Globus pallidus (tissue), 1 donor: Measurements from ENCODE around the gene TOP3B.
A peak's percentile ranks its signal among the peaks of the same experiment; 100 is the strongest.
"Not testable (repeated sequence)": the region's sequence is repeated elsewhere in the genome, so short reads cannot be mapped to it uniquely, and the experiment has no call there.

Source experiments
- DNase-seq: peaks from one replicate; pipeline ENCODE4 v3.0.0-alpha.2; 2015; ENCODE audit warnings: low spot score

Gene TOP3B

DNA sequence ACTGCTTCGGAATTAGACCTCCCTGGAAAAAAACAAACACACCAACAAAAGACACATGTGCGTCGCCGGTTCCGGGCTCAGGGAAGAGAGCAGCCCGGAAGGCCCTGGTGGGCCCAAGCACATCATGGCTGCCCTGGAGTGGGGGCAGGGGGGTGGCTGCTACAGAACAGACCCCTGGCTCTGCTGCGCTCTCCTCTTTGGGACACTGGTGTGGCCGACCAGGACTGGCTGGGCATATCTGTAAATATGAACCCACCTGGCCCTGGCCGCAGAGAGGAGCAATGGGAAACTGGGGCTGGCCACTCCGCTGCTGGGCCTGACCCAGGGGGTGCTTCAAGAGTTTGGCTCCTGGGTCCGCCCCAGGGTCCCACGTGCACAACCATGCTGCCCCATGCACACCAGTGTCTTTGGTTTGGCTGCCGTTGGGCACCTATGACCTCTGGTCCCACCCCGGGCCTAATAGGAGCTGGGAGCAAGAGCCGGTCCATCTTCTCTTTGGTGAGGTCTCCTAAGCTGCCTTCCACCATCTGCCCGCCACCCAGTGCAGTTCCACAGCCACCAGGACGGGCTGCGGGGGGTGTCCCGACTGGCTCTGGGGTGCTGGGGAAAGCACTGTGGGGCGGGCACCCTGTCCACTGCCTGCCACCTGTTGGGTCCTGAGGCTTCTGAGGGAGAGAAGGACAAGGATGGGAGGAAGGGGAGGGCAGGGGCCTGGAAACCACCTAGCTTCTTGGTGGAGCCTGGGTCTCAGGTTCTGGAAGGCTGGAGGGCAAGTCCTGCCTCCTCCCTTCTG lies 60.0 kb downstream of the TOP3B start:
- DNase-seq = no peak

DNA sequence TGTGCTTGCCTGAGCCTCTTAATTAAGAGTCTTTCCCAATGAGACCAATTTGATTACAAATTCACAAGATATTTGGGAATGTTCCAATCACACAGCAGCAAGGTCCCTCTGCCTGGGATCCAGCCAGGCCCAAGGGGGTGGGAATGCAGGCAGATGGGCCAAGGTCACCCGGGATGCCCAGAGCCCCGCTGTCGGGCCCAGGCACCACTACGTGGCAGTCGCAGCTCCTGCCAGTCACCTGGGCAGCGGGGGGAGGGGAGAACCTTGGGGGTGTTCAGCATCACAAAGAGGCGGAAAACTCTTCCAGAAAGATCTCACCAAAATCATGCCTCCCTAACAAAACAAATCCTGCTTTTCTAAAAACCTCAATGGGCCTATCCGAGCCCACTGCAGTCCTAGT lies 60.9 kb downstream of the TOP3B start:
- DNase-seq = no peak

DNA sequence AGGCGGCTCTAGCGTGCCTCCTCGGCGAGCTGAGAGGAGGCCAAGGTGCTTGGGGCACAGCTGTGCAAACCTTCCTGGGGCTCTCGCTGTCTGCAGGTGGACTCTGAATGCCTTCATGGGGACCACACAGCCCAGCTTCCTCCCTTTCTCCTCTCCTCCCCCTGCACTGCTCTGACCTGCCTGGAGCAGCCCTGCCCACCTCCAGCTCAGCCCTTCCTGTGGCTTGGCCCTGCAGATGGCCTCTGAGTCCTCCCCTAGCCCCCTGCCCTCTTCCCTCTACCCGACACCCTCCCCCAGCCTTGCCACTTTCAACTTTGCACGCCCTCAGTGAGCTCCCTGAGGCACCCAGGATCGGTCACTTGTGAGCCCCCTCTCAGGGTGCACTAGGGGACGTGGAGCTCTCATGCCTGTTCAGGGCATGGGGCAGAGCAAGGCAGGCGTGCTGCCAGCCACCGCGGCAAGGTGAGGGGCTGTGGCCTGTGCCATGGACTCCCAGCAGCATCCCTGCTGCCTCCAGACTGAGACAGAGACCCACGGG lies 61.3 kb downstream of the TOP3B start:
- DNase-seq = no peak

DNA sequence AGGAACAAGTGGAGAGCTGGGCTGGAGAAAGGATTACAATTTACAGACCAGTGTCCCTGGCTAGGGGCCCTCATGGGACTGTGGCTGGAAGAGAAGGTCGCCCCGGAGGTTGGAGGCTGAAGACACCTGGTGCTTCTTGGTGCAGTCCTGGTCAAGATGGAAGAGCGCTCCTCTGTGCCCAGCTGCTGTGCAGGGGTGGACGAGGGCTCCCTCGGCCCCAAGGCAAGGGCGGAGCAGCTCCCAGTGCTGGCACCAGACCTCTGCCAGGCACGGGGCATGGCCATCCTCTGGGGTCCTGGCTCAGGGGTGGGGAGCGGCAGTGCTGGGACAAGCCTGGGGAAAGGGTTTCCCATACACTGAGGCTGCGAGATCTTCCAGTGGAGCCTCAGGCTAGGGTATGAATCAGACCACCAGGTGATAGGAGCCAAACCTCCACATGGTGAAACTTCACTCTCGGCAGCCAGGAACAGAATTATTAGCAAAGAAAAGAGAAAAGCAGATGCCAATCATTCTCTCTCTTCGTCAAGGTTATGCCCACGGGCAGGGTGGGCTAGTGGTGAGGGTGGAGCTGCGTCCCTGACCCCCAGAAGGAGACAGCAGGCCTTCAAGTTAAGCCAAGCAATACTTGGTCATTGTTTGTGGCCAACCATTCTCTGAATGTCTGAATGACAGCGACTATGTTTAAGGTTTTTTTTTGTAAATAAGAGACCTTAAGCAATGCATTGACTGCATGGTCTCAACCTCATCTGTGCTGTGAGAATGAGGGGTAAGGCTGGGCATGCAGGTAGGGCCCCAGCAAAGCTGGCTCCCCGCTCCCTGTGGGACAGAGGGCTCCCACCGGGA lies 62.0 kb downstream of the TOP3B start:
- DNase-seq = no peak

DNA sequence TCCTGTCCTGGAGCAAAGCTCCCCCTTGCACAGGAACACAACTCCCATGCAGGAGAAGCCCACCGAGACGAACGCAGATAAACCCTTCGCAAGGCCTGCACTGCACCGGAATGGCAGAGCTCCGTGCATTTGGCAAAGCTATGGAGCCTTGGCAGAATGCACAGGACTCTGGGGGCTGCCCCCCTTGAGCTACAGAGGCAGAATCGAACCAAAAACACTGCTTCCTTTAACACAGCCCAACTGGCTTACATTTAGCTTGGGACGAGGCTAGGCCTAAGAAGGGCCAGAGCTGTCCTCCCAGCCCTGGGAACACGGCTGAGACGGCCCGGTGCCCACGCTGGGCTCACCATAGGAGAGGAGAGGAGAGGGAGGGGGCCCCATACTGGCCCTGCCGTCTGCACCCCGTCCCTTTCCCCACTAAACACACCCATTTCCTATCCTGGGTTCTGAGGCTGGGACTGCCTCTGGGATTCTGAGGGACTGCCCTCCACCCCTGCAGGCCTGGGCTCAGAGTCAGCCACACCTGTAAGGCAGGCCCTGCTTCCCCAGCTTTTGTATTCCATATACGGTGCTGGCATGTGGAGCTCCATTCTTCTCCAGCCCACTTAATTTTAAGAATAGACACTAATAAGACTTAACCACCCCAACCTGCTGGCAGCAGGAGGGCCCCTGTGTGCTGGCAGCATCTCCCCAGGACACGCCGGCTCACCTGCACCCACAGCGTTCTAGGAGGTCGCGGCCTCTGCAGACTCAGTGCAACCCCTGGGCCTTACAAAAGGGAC lies 62.9 kb downstream of the TOP3B start:
- DNase-seq = no peak

DNA sequence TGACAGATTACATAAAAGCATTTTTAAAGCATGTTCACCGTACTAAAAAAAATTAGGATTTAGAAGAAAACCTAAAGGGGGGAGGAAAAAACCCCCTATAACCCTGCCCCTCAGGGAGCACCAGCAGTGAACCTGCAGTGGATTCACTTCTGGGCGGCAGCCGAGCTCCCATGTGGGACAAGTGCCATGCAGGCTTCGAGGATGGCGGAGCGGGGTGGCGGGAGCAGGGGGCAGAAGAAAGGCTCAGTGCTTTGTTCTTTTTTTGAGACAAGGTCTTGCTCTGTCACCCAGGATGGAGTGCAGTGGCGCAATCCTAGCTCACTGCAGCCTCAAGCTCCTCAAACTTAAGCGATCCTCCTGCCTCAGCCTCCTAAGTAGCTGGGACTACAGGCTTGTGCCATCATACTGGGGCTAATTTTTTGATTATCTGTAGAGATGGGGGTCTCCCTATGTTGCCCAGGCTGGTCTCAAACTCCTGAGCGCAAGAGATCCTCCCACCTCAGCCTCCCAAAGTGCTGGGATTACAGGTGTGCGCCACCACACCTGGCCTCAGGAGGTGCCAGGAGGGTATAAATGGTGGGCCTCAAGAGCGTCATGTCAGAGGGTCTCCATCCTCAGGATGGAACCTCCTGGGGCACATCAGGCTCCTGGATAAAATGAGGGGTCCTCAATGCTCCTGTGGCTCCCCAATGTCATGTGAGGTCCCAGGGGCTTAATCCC lies 64.0 kb downstream of the TOP3B start:
- no peak for DNase-seq

DNA sequence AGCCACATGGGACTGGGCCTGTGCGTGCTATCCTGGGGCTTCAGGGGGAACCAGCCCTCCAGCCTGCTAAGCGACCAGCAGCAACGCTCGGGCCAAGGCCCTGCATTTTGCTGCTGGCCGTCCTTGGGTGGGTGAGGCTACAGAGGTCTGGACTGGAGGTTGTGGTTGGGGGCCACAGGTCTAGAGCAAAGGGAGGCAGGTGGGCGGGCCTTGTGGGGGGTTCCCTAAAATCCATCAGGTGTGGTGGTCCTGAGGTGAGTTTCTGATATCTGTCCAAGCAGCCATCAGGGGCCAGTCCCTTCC lies 64.7 kb downstream of the TOP3B start:
- no peak for DNase-seq

DNA sequence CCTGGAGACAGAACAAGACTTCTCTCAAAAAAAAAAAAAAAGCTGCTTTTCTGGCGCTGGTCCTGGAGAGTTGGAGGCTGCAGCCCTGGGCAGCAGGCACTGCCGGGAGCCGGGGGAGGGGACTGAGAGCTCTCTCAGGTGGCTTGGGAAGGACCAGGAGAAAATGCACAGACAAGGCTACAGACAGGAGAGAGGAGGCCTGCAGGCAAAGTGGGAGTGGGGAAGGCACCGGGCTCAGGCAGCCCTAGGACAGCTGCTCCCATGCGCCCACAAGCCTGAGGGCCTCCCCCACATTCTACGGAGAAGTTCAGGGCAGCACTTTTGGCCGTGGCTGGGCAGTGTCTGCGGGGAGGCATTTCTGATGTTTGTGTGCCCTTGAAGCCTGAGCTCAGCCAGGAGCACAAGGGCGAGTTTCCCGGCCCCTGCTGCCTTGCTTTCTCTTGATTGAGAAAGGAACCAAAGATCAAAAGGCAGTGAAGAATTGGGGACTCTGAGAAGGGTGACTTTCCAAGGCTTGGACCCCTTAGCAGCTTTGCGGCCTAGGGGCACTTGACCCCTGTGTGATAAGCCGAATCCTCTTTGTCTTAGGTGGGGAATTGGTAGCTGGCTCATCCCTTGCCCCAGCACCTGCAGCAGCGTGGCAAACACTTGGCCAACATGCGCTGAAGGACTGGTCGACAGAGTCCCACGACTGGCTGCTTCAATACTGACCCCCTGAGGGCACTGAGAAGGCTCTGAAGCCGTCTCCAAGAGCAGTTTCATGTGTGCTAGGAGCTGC lies 65.2 kb downstream of the TOP3B start:
- peak; percentile 26 for DNase-seq

DNA sequence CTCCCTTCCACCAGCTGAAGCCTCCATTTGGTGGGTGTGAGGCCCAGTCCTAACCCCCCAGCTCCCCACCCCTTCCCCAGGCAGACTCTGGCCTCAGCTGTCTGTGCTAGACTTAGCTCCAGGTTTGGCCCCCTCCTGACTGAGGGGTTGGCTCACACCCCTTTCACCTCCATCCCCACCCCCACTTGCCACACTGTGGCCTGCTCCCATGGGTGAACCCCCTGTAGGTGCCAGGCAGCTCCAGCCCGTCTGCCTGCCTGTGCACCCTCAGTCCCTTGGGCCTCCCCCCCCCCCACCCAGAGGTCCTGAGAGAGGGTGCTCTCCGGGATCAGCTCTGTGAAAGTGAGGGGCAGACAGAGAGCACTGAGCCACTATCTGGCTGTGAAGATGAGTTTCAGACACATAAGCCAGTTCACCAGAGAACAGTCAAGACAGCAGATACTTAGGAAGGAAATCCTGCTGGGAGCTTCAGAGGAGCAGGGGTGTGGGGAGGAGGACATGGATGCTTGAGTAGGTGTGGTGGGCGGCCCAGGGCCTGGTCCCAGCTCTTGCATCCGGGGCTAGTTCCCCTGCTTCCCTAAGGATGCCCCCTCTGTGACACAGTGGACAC lies 66.2 kb downstream of the TOP3B start:
- DNase-seq = no peak

DNA sequence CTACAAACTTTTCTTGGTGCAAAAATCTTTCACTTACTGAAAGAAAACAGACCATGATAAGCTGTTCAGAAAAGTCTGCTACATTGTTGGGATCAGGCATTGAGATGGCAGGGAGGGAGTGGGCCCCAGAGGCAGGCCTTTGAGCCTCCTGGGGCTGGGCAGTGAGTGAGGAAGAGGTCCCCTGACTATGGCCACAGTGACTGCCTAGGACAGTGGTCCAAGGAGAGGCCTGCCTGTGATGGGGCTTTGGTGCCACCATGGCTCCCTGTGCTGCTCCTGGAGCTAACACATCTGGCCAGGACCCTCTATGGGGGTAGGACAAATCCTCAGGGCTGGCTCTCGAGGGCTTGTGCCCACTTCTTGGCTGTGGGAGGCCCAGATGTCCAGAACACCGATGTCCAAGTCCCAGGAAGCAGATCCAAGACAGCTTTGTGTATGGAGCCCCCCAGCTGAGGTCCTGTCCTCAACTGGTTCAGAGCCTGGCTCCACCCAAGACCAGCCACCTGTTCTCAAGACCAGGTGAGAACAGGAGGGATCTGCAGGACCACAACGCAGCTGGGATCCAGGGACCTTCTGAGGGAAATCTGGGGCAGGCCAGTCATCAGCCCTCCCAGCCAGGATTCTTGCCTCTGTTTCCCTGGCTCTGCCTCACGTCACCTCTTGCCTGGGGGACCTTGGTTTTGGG lies 66.8 kb downstream of the TOP3B start:
- DNase-seq = no peak

DNA sequence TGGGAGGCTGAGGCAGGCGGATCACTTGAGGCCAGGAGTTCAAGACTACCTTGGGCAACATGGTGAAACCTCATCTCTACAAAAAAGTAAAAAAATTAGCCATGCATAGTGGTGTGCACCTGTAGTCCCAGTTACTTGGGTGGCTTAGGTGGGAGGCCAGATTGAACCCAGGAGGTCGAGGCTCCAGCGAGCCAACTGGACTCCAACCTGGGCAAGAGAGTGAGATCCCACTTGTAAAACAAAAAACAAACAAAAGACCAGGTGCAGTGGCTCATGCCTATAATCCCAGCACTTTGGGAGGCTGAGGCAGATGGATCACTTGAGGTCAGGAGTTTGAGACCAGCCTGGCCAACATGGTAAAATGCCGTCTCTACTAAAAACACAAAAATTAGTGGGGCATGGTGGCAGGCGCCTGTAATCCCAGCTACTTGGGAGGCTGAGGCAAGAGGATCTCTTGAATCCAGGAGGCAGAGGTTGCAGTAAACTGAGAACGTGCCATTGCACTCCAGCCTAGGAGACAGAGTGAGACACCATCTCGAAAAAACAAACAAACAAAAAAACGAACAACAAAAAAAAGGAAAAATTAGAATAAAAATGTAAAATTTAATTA lies 68.4 kb downstream of the TOP3B start:
- DNase-seq = not testable (repeated sequence)

DNA sequence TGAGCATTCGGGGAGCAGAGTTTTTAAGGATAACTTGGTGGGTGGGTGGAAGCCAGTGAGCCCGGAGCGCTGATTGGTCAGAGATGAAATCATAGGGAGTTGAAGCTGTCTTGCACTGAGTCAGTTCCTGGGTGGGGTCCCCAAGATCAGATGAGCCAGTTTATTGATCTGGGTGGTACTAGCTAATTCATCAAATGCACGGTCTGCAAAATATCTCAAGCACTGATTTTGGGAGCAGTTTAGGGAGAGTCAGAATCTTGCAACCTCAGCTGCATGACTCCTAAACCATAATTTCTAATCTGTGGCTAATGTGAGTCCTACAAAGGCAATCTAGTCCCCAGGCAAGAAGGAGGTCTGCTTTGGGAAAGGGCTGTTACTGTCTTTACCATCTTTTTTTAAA lies 72.2 kb downstream of the TOP3B start:
- not testable (repeated sequence) for DNase-seq

DNA sequence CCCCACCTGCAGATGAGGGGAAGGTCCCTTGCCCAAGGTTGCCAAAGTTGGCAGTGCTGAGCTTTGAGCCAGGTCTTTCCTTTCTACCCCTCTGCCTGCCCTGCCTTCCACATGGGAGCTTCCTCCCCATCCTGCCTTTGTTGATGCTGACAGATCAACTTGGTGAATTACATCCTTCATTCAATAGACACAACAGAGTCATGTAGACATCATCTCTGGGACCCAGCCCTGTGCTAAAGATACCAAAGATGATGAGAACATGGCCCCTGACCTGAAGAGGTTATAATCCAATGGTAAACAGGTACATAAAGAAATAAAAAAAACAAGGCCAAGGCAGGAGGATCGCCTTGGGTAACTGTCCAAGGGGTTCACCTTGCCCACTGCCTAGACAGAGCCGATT lies 72.7 kb downstream of the TOP3B start:
- no peak for DNase-seq

DNA sequence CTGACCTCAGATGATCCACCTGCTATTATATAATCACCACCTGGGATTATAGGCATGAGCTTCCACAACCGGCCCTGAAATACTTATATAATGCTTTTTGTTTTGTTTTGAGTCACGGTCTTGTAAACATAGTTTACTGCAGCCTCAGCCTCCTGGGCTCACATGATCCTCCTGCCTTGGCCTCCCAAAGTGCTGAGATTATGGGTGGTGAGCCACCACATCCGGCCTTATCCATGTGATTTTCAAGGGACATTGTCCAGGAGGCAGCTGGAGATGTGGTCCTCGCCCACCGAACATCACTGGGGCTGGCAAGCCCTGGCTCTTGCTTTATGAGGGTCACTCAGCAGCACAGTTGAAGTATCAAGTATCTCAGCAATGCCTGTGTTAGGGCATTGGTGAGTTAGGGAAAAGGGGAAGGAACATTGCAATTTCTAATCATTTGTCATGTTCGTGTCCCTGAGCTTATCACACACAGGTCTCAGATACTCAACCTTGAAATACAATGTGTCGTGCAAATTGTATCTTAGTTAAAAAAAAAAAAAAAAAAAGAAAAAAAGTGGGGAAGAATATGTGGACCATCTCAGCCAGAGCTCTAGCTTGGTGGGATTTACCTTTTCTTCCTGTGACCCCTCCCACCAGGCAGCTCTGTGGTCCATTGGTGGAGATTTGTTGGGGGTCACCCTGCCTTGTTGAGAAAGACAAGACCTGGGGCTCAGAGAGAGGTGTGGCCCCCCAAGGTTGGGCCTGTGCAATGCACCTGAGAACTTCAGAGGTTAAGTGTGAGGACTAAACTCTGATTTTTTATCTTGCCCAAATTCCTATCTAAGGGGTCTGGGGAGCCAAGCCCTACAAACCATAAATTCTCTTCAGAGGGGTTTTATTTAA lies 74.7 kb downstream of the TOP3B start:
- DNase-seq = no peak
